Spleen (tissue), 3 donors: ENCODE data around the gene HILPDA.

Source experiments
- POLR2A ChIP-seq, 3 donors: fragments of 450-650 bp; IDR thresholded peaks; one replicate each; pipeline ENCODE4 v1.5.1; 2017; ENCODE audit warnings: antibody characterized with exemption in 3 of 3, mild to moderate bottlenecking in 1 of 3
- POLR2AphosphoS5 ChIP-seq, 3 donors: sonication (generic); formaldehyde crosslinking; IDR thresholded peaks; one replicate each; pipeline ENCODE4 v1.5.1; 2017; ENCODE audit warnings: antibody characterized with exemption in 3 of 3

- peak in 1 of 3 donors; percentile 9 for TF ChIP-seq POLR2A (IDR thresholded peaks at IDR 0.05)
- TF ChIP-seq POLR2AphosphoS5 (IDR thresholded peaks at IDR 0.05) = peak; percentile 88 to 91 (median 88)
These were observed 21.0 kb downstream of the HILPDA start, which contains the start of gene METTL2B for GRCh38 chr7:128476402-128477335.
